K562 (cell line): Measurements from ENCODE around the gene DTX2. TPM values are rescaled to one million over a fixed set of nuclear protein-coding genes. Genes with fewer than 3 reads are reported as not detected.
"Not testable (repeated sequence)": the region's sequence is repeated elsewhere in the genome, so short reads cannot be mapped to it uniquely, and the experiment has no call there.

ENCODE experiments used
- ATAC-seq: fragments of 200-7000 bp; cut with Tn5 transposase; 3 replicates; pipeline ENCODE4 v1.9.1; 2020; ENCODE audit warnings: moderate library complexity
- BruUV-seq: library from RNA; stranded (reverse); fragments of 400-500 nt; replicated peaks from 2 replicates; lab custom pipeline; 2021; lab: Mats Ljungman, UMichigan
- CTCF ChIA-PET: fragments of 300-600 bp; formaldehyde crosslinking; extraction: SDS; loops from one replicate; lab custom pipeline; 2021; ENCODE audit warnings: low intra/inter-chr PET ratio; lab: Yijun Ruan, JAX
- POLR2A ChIA-PET: fragments of 300-600, 350-650 bp; sonication (Branson Sonifier 250); formaldehyde crosslinking; extraction: SDS; loops from one replicate; lab custom pipeline; 2021; ENCODE audit warnings: antibody characterized with exemption, inconsistent platforms; lab: Yijun Ruan, JAX
- DNase-seq, 4 experiments: peaks; one replicate each; pipeline versions ENCODE4 v3.0.0 to v3.0.0-alpha.2; 2011 to 2018; ENCODE audit warnings: low spot score in 3 of 4, mixed read lengths in 3 of 4; ENCODE audit errors: extremely low read depth in 1 of 4
- FAIRE-seq: peaks from 2 replicates; lab custom pipeline; 2011; peaks lifted over from hg19 to GRCh38; lab: Jason Lieb, UNC
- H2AFZ ChIP-seq: 2 replicates; pipeline ENCODE4 v1.6.0; 2011; ENCODE audit warnings: low read depth, low read length, control low read depth, inconsistent platforms
- H3K27ac ChIP-seq: fragments of 200-600 bp; 3 replicates; pipeline ENCODE4 v1.8.0; 2011; ENCODE audit warnings: low read depth, mild to moderate bottlenecking, control low read depth, inconsistent platforms, low read length, moderate library complexity, mixed read lengths; ENCODE audit errors: extremely low read depth
- H3K27me3 ChIP-seq, 2 experiments: fragments of 300-600 bp in 1 of 2; 2 replicates in 1 of 2; 3 replicates in 1 of 2; pipeline versions ENCODE4 v1.6.0 to v1.8.0; 2011; ENCODE audit warnings: inconsistent platforms in 2 of 2, low read length in 2 of 2, mild to moderate bottlenecking in 1 of 2, mixed read lengths in 1 of 2, moderate library complexity in 1 of 2; ENCODE audit not compliant: control insufficient read depth in 2 of 2, insufficient read depth in 2 of 2
- H3K36me3 ChIP-seq: fragments of 300-600 bp; 3 replicates; pipeline ENCODE4 v1.8.0; 2011; ENCODE audit warnings: mild to moderate bottlenecking, low read length, inconsistent platforms; ENCODE audit not compliant: control insufficient read depth, insufficient read depth
- H3K4me1 ChIP-seq, 2 experiments: fragments of 200-600 bp in 1 of 2; replicated peaks in 1 of 2; 2 replicates in 1 of 2; 3 replicates in 1 of 2; pipeline versions ENCODE4 v1.5.1 to v1.8.0; 2011; ENCODE audit warnings: inconsistent platforms in 2 of 2, low read length in 2 of 2, mild to moderate bottlenecking in 1 of 2, mixed read lengths in 1 of 2, moderate library complexity in 1 of 2; ENCODE audit not compliant: control insufficient read depth in 2 of 2, insufficient read depth in 2 of 2
- H3K4me2 ChIP-seq: 2 replicates; pipeline ENCODE4 v1.6.1; 2011; ENCODE audit warnings: low read length, control low read depth, inconsistent platforms, mixed read lengths; ENCODE audit not compliant: insufficient read depth
- H3K4me3 ChIP-seq: fragments of 200-600 bp; sonication (generic), shearing (Covaris generic); 2 replicates; pipeline ENCODE4 v1.5.1; 2016; ENCODE audit warnings: control low read depth, inconsistent platforms
- H3K79me2 ChIP-seq: fragments of 200-600 bp; 3 replicates; pipeline ENCODE4 v1.8.0; 2011; ENCODE audit warnings: low read length, inconsistent platforms; ENCODE audit not compliant: control insufficient read depth, insufficient read depth
- H3K9ac ChIP-seq, 2 experiments: 2 replicates each; pipeline versions ENCODE4 v1.6.0 to v1.6.1; 2011; ENCODE audit warnings: low read depth in 2 of 2, low read length in 2 of 2, control low read depth in 1 of 2, inconsistent platforms in 1 of 2, mild to moderate bottlenecking in 1 of 2, mixed read lengths in 1 of 2; ENCODE audit not compliant: insufficient read depth in 1 of 2
- H3K9me1 ChIP-seq: one replicate; pipeline ENCODE4 v1.6.0; 2011; ENCODE audit warnings: inconsistent platforms, mild to moderate bottlenecking, low read length, moderate library complexity; ENCODE audit not compliant: control insufficient read depth, insufficient read depth
- H3K9me3 ChIP-seq: replicated peaks from 2 replicates; pipeline ENCODE4 v1.5.1; 2011; ENCODE audit warnings: low read depth, low read length, inconsistent platforms; ENCODE audit not compliant: control insufficient read depth, insufficient read depth
- H4K20me1 ChIP-seq: replicated peaks from 2 replicates; pipeline ENCODE4 v1.6.1; 2011; ENCODE audit warnings: low read length, inconsistent platforms, mixed read lengths; ENCODE audit not compliant: control insufficient read depth, insufficient read depth
- WGBS: fragments of 100-300 bp; shearing (Covaris generic); methylation state at CpG from one replicate; pipeline ENCODE4 v1.1.6; 2016; ENCODE audit warnings: low coverage, mixed read lengths; ENCODE audit not compliant: insufficient coverage; ENCODE audit errors: missing lambda C conversion rate; 5-methylcytosine and 5-hydroxymethylcytosine counted together
- in situ Hi-C: fragments of 300-500 bp; cut with MboI; formaldehyde crosslinking; loops from 4 replicates; pipeline ENCODE4 v1.15.0; 2018; ENCODE audit warnings: inconsistent platforms, mixed read lengths
- intact Hi-C: fragments of 100-400 bp; cut with micrococcal nuclease; formaldehyde crosslinking; loops from 2 replicates; pipeline ENCODE4 v1.14.2; 2022
- polyA plus RNA-seq, 8 experiments: library from polyadenylated mRNA; depleted of rRNA in 4 of 8; stranded (reverse) in 5 of 8; unstranded in 3 of 8; fragments of >200 nt; fragmentation: Nextera tagmentation in 2 of 8; fragmentation: Illumina TruSeq in 1 of 8; extraction: Ambion mirVana in 2 of 8; extraction: Trizol in 1 of 8; gene quantifications; 2 replicates each; pipeline versions ENCODE4 v1.2.1 to v1.2.3, GENCODE V29; 2011 to 2014; ENCODE audit warnings: inconsistent platforms in 1 of 8, missing spikeins in 1 of 8
- total RNA-seq, 7 experiments: library from RNA; depleted of rRNA in 6 of 7; stranded (reverse); fragments of >200 nt in 6 of 7; fragmentation: Illumina TruSeq in 2 of 7; extraction: Trizol in 2 of 7; gene quantifications; 2 replicates each; pipeline versions ENCODE4 v1.2.1 to v1.2.3, GENCODE V29; 2011 to 2021; ENCODE audit warnings: low replicate concordance in 1 of 7

Gene DTX2
- total and polyA plus RNA-seq, 9 of the 15 experiments (the other 6 are each of a cell fraction or from before 2014, with no cell fraction given), result 0.20 to 31.5 (median 9.8) TPM

- CTCF ChIA-PET, H3K9me3 ChIP-seq: not testable (repeated sequence)
Observed at GRCh38 chr7:76467743-76468404, 6.4 kb downstream of the DTX2 start.

GRCh38 chr7:76471556-76472221, 10.2 kb downstream of the DTX2 start:
- CTCF ChIA-PET, DNase-seq, H3K79me2 ChIP-seq, POLR2A ChIA-PET, H2AFZ ChIP-seq, H3K9me3 ChIP-seq, H3K36me3 ChIP-seq, H4K20me1 ChIP-seq, H3K27me3 ChIP-seq, FAIRE-seq, H3K4me3 ChIP-seq, in situ Hi-C loops, H3K9ac ChIP-seq, intact Hi-C loops, BruUV-seq, H3K9me1 ChIP-seq, H3K4me1 ChIP-seq, H3K27ac ChIP-seq, H3K4me2 ChIP-seq, ATAC-seq: not testable (repeated sequence)
- 84% methylated on average over 8 of the region's 10 CpGs for WGBS

More at GRCh38 chr7:76467743-76468404, 6.4 kb downstream of the DTX2 start:
- H3K9me1 ChIP-seq, H4K20me1 ChIP-seq, BruUV-seq, H3K4me1 ChIP-seq, ATAC-seq, H3K9ac ChIP-seq, H3K27ac ChIP-seq, H3K79me2 ChIP-seq, H3K27me3 ChIP-seq, H3K36me3 ChIP-seq, H2AFZ ChIP-seq, in situ Hi-C loops, intact Hi-C loops, H3K4me2 ChIP-seq, POLR2A ChIA-PET, FAIRE-seq, H3K4me3 ChIP-seq: not testable (repeated sequence)
- peak in 1 of 4 experiments; percentile 7 for DNase-seq
- 76% methylated on average over 9 of the region's 14 CpGs for WGBS

- H3K36me3 ChIP-seq, H3K4me1 ChIP-seq, H3K9me1 ChIP-seq, H3K27ac ChIP-seq, in situ Hi-C loops, H3K9ac ChIP-seq, POLR2A ChIA-PET, ATAC-seq, H3K9me3 ChIP-seq, H3K4me2 ChIP-seq, H2AFZ ChIP-seq, H3K4me3 ChIP-seq, H4K20me1 ChIP-seq, FAIRE-seq, H3K79me2 ChIP-seq, DNase-seq, H3K27me3 ChIP-seq, intact Hi-C loops, BruUV-seq, CTCF ChIA-PET: not testable (repeated sequence)
- WGBS, result 85% methylated on average over 2 of the region's 6 CpGs
Observed at GRCh38 chr7:76473097-76473496, 11.6 kb downstream of the DTX2 start.
